Suppressor macrophage treated with lipopolysaccharide for 1 hour (primary cell): ENCODE results near the gene OTULINL.

ENCODE experiments used
- DNase-seq, 3 donors: peaks; one replicate each; pipeline ENCODE4 v3.0.0-alpha.2; 2020 to 2022

Gene OTULINL

DNA sequence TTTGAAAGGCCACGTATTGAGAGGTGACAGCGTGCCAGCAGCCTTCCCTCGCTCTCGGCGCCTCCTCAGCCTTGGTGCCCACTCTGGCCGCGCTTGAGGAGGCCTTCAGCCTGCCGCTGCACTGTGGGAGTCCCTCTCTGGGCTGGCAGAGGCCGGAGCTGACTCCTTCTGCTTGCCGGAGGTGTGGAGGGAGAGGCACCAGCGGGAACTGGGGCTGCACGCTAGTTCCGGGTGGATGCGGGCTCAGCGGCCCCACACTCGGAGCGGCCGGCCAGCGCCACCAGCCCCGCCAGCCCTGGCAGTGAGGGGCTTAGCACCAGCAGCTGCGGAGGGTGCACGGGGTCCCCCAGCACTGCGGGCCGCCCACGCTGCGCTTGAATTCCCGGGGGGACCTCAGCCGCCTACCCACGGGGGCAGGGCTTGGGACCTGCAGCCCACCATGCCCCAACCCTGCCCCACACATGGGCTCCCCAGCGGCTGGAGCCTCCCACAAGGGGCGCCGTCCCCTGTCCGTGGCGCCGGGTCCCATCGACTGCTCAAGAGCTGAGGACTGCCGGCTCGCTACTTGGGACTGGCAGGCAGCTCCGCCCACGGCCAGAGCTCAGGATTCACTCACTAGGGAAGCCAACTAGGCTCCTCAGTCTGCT lies 4.4 kb upstream of the OTULINL start:
- no peak for DNase-seq

DNA sequence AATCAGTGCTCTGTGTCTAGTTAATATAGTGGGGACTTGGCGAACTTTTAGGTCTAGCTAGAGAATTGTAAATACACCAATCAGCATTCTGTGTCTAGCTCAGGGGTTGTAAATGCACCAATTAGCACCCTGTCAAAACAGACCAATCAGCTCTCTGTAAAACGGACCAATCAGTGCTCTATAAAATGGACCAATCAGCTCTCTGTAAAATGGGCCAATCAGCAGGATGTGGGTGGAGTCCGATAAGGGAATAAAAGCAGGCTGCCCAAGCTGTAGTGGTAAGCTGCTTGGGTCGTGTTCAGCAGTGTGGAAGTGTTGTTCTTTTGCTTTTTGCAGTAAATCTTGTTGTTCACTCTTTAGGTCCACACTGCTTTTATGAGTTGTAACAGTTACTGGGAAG lies 3.6 kb upstream of the OTULINL start:
- DNase-seq: no peak

DNA sequence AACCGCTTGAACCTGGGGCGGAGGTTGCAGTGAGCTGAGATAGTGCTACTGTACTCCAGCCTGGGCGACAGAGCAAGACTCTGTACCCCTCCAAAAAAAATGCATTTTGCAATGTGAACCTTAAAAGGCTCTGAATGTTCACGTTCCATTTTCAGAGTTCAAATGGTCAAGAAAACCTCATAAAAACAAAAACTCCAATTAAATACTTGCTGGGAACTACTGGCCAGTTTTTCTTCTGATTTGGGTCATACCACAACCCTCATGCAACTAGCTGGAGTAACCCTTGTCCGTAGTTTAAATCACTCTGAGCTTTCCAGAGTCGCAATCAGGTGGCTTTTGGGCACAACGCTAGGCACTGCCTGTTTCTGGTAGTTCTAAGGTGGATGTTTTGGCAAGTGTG lies 2.3 kb upstream of the OTULINL start:
- no peak for DNase-seq

DNA sequence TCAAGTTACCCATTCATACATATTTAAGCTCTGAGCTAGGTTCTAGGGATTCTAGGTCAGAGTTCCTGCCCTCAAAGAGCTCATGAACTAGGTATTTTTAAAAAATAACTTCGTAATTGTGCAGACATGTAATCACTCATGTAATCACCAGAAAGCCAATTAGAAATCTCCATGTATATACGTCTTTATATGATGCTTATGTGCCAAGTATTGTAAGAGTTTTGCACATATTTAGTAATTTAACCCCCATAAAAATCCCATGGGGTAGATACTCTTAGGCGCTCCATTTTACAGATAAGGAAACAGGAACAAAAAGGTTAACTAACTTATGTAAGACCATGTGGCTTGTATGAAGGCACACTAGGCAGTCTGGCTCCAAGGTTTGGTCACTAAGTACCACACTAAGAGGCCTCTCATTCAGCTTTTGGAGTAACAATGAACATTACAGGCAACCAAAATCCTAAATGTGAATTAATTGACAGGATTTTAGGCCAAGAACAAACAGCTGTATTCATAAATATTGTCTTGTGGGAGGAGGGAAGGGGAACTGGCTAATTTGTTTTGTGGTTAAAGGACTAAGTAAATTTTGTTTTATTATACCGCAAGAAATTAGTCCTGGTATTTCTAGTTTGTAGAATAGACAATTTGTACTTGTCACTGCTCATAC lies 1.7 kb upstream of the OTULINL start:
- DNase-seq: no peak

DNA sequence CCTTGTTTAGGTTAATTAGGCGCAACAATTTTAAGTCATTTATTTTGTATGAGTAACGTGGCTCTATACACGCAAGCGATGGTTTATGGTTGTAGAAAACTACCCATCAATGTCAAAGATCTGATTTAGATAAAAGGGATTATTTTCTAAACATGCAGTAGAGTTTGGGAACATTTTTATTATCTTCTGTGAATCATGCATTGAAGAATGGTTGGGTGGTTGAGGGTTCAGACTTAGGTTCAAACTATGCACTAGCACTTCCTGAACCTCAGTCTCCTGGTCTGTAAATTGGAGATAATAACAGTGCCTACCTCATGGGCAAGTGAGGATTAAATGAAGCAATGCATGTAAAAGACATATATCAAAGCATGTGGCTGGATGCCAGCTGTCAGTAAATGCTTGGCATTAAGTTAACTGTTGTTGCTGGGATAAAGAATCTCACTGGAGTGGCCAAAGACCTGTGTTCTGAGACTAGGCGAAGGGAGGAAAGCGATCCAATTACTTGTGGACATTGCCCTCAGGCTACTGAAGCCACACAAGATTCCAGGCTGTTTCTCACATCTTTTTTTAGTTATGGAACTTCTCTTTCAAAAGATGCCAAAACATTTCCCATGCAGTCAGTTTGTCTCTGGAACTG lies 1.1 kb upstream of the OTULINL start:
- DNase-seq: no peak

DNA sequence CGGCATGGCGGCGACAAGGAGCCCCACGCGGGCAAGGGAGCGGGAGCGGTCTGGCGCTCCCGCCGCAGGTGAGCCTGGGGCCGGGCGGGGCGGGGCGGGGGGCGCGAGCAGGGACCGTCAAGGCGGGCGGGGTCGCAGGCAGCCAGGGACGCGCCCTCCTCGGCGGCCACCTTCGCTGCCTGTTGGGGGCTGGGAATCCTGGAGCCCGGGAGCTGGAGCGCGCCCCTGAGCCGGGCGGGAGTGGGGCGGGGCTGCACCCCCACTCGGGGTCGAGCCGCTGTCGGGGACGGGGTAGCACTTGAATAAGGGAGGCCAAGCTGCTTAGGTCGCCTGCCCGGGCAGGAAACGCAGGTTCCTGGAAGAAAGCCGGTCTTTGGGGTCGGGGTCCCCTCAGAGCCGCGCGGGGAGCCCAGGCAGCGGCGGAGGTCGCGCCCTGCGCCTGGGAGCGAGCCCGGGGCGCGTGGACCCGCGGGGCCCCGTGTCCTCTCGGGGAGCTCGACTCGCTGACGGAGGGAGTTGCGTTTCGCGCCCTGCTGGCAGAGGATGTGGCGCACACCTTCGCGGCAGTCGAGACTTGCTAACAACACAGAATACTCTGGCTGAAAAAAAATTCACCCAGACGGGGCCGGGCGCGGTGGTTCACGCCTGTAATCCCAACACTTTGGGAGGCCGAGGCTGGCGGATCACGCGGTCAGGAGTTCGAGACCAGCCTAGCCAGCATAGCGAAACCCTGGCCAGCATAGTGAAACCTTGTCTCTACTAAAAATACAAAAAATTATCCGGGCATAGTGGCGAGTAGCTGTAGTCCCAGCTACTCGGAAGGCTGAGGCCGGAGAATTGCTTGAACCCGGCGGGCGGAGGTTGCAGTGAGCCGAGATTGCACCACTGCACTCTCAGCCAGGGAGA lies 552 bp downstream of the OTULINL start:
- peak; percentile 55 to 74 (median 68) for DNase-seq

DNA sequence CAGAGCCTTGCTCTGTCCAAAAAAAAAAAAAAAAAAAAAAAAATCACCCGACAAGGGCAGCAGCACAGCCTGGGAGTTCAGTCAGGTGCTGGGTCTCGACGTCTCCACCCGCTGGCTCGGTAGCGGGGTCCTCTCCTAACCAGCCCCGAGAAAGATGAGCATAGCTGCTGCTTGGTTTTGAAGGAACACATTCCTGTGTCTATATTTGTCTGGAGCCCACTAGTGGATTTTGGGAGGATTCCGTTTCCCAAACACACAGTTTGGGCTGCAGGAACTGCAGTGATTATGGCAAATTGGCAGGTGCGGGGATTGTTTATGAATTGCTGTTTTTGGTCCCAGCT lies 1.2 kb downstream of the OTULINL start:
- no peak for DNase-seq

DNA sequence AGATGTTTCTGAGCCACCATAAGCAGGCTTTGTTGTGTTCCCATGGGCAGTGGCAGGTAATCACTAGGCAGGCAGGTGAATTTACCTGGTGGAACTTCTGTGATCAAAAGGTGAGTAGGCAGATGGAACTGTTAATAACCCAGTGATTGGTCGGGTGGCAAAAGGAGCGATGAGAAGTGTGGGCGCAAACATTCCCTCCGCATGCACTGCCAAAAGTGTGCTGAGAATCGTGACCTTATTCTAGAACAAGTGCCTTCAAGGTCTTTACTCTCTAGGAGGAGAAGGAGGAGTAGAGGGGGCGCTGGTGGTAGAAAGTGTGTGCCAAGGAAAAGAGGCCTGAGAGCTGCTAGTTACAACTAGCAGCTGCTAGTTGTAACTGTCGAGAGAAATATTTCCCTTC lies 3.3 kb downstream of the OTULINL start:
- DNase-seq: no peak

DNA sequence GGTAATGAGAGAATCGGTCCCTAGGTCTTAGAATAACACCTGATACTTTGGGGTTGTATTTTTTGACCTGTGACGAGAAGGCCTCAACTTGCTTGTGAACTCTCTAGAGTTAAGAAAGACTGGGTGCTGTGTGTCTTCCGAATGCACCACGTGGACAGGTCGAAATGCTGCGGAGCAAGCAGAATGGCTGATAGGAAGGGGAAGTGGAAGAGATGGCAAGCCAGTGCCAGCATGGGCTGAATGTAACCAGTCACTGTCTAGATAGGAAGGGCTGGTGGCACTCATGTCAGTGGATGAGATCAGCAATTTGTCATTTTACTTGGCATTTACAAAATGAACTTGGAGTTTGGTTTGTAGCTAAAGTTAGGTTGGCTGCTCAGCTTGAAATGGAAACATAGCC lies 5.6 kb downstream of the OTULINL start:
- peak; percentile 82 to 90 (median 83) for DNase-seq

DNA sequence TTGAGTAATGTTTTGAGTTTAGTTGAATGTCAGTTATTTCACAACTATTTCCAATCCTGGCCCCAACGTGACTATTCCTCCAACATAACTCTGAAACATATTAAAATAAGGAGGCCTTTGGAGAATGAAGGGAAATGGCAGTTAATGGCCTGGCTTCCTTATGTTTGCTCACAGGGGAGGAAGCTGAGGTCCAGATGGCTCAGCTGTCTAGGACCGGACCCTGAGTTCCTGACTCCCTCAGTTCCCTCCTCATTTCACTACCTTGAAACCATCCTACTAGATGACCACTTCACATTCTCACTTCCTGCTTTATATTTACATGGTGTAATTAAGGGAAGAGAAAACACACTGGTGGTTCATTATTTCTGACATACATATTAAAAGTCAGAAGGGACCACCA lies 6.6 kb downstream of the OTULINL start:
- DNase-seq: peak in 2 of 3 donors; percentile 32 to 52

DNA sequence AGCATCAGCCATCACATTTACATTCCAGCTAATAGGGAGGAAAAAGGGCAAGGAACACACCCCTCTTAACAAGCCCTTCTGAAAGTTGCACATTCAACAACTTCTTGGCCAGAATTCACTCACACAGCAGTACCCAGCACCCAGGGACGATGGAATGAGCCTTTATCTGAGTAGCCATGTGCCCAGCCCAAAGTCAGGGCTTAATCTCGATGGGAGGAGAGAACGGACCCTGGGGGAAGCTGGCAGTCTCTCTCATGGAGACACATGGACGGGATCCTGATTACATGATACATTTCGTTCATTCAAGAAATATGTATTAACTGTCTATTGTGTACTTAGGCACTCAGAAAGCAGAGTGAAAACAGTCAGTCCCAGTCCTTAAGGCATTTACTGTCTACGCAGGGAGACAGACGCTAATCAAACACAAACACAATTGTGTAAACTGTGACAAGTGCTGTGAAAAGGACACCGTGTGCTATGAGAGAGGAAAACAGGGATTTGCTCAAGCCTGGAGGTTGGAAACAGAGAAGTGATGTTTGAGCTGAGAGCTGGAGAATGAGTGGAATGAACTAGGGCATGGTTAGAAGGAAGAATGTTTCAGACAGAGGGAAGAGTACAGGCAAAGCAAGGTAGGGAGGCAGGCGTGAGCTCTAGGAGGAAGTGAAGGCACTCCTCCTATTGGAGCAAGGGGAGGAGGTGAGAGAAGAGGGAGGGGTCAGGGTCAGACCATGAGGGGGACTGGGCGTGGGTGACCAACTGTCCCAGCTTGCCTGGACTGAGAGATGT lies 7.4 kb downstream of the OTULINL start:
- DNase-seq: no peak

DNA sequence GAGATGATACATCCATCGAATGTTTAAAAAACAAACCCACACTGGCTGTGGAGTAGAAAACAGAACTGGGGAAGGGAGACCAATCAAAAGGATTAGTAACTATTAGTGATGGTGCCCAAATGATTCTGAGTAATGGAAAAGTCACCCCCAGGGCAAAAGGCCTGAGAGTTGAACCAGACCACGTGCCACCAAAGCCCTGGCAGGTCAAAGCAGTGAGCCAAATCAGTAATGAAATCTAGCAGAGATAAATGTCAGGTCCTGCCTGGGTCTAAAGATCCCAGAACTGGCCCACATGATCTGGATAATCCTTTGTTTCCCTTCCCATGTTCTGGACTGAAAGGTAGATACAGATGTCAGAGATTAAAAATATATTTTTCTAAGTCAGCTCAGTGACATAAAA lies 9.4 kb downstream of the OTULINL start:
- DNase-seq: no peak

DNA sequence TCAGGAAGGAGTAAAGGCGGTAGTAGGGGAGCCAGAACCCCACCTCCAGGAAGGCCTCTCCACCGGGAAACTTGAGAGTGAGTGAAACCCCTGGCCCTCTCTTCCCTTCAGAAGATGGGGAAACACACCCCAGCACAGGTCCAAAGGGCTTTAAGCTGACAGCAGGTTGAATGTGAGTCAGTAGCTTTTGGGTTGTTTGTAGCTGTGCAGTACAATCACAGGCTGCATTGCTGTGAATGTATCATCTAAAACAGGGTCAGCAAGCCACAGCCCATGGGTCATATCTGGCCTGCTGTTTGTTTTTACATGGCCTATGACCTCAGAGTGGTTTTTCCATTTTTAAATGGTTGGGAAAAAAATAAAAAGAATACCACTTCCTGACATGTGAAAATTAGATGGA lies 10.0 kb downstream of the OTULINL start:
- peak; percentile 28 to 59 (median 47) for DNase-seq

DNA sequence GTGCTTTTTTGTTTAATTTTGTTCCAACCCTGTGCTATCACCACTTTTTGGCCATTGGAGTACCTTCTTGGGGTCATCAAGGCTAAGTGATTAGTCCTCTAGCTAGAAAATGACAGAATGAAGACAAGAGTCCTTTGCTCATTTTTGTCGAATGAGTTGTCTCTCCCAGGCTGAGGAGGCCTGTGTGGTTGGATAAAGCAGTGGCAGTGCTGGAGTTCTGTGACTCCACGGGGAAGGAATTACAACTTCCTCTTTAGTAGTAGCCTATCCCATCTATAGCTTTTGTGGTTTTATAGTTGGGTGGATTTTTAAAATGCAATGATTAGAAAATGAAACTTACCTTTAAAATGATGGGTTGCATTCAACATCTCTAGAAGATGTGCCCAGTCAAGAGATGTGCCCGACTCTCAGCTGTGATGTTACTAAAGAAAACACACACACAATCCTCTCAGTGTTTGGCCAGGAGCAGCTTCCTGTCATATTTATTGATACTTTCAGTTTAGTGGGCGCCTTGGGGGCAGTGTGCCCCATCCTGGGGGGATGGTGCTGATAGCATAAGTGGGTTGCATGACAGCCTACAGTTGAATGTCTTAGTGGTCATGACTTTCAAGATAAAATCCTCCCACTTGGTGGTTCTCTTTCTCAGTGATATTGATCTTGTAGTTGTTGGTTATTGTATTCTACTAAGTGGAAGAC lies 11.9 kb downstream of the OTULINL start:
- DNase-seq: peak in 1 of 3 donors; percentile 26

DNA sequence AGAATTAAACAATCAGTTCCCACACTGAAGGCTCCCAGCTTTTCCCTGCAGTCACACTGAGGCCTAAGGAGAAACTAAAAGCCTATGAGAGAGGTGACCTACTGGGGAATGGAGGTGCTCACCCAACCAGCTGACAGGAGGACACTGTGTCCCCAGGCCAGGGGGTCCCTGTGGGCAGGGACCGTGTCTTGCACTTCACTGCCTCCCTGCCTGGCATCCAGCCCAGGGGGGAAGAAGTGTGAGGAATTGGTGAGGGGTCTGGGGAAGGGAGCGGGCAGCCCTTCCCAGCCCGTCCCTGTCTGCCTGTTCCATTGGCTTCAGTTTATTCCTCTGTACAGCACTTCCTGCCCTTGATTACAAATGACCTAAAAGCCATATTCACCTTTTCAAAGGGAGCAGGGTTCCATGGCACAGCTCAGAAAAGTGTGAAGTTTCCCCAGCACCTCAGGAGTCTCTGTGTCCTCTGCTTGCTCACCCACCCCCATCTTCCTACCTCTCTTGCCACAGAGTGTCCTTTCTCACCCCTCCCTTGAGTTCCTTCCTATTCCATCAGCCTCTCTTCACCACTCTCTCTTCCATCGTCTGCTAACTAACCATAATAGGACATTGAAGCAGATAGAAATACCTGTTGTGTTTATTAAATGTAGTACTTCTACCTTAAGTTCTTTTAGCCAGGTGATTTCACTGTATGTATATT lies 12.9 kb downstream of the OTULINL start:
- DNase-seq: peak in 1 of 3 donors; percentile 31

DNA sequence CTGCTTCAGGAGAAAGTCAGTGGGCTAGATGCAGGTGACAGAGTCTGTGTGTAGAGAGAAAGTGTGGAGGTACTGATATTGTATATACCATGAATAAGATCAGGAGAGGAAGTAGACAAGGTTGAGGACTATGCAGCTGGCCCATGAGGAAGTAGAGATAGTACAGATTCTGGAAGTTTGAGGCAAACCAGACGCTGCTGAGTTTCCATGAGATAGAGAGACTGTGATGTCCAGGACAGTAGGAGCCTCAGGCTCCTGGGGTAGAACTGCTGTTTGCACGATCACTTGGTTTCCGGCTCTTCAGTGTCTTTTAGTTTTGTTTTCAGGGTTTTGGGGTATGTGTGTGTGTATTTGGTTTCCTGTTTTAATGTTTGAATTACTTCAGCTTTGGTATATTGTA lies 13.6 kb downstream of the OTULINL start:
- DNase-seq: peak; percentile 64 to 75 (median 69)

DNA sequence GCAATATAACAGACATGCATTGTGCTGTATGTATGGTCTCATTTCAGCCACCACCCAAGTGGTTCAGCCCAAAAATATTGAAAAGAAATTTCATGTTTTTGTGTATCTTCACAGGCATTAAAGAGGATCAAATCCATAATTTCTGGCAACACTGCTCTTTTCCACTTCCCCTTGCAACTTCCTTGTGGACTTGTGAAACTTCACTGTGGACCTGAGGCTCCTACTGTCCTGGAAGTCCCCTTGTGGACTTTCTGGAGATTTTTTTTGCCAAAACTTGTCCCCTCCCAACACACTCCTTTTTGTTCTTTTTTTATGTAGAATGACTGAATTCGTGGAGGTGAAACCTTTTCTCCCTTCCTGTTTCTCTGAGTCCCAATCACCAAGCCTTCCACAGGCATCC lies 14.3 kb downstream of the OTULINL start:
- DNase-seq: peak; percentile 78 to 89 (median 84)

DNA sequence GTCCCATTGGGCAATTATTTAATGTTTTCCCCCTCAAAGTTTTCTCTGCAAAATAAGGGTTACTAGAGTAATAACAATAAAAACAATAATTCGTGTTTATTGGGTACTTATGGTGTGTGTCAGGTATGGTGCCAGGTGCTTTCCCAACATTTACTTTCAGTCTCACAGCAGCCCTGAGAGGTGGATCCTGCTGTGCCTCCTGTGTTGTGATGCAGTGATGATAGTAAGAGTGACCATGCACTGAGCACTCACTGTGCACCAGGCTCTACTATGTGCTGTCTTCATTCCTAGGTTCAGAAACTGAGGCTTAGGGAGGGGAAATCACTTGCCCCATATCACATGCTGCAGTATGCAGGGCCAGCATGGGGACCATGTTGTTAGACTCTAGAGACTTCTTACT lies 15.5 kb downstream of the OTULINL start:
- DNase-seq: no peak

DNA sequence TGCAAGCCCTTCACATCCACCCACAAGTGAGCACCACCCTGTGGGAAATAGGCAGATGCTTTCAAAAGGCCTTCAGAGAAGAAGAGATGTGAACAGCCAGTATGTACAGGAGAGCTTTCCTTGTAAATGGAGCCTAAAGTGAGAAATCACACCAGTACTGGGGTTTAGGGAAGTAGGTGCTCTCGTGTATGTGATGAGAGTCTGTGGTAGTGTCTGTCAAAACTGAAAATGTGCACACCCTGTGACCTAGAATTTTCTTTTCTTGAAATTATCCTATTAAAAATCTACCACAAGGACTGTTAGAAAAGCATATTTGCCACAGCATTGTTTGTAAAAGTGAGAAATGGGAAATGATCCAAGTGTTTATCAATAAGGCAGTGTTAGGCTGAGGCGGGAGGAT lies 16.6 kb downstream of the OTULINL start:
- DNase-seq: no peak

DNA sequence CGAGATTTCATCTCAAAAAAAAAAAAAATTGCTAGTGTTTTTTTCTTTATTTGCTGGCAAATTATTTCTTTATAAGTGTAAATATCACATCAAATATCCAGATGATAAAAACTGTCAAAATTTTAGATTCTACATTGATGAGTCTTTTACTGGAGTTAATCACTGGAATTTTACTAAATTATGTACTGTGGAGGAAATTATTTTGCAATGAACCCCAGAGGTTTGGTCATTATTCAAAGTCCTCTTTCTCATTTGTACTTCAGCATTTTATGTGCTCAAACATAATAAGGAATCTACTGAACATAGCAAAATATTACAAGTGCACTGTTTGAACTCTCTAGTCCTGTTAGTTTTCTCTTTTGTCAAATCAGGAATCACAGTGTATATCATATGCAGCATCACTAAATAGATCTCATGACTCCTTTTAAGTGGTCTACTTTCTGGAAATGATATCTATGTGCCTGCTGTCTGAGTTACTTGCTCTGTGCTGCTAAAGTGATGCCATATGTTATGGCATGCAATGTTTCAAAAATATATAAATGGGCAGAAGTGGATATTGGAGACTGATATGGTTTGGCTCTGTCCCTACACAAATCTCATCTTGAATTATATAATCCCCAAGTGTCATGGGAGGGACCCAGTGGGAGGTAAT lies 18.0 kb downstream of the OTULINL start:
- DNase-seq: peak in 2 of 3 donors; percentile 50 to 51

DNA sequence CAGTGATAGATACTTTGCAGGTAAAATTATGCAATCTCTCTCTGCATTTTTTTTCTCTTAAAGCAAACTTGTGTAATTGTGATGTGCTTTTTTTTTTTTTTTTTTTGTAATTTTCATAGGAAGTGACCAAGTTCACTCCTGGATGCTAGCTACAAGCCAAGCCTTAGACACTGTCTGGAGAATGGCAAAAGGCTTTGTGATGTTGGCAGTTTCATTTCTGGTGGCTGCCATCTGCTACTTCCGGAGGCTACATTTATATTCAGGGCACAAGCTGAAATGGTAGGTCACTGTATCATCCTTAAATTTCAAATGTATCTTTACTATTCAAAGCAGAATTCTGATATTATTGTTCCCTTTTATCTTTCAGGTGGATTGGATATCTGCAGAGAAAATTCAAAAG lies 19.3 kb downstream of the OTULINL start:
- no peak for DNase-seq
